H1 (cell line): Measurements from ENCODE around the gene RIPK4. TPM values are rescaled to one million over a fixed set of nuclear protein-coding genes. Genes with fewer than 3 reads are reported as not detected.

Experiments used
- CBX8 ChIP-seq: fragments of 300-800, 300-1000 bp; sonication (generic); IDR thresholded peaks from 2 replicates; pipeline ENCODE4 v1.7.1; 2016; ENCODE audit warnings: low read depth, low read length, borderline replicate concordance
- CEBPB ChIP-seq: IDR thresholded peaks from 2 replicates; pipeline ENCODE4 v1.6.1; 2012; ENCODE audit warnings: low read depth, low read length
- CTCF ChIP-seq, 3 experiments: IDR thresholded peaks; 1 replicate in 2 of 3; 2 replicates in 1 of 3; pipeline versions ENCODE4 v1.5.1 to v1.6.1; 2011; ENCODE audit warnings: low read length in 3 of 3, mild to moderate bottlenecking in 3 of 3, inconsistent platforms in 2 of 3, low read depth in 1 of 3, moderate library complexity in 1 of 3; ENCODE audit not compliant: insufficient read depth in 1 of 3; ENCODE audit errors: control extremely low read depth in 1 of 3
- HDAC6 ChIP-seq: IDR thresholded peaks from one replicate; pipeline ENCODE4 v1.7.1; 2012; ENCODE audit warnings: low read depth, mild to moderate bottlenecking, inconsistent platforms, low read length, moderate library complexity
- POLR2AphosphoS5 ChIP-seq: IDR thresholded peaks from 2 replicates; pipeline ENCODE4 v1.6.1; 2011; ENCODE audit warnings: low read depth, low read length
- RNF2 ChIP-seq: fragments of 200-900, 300-1000 bp; sonication (generic); IDR thresholded peaks from 2 replicates; pipeline ENCODE4 v1.7.1; 2016; ENCODE audit warnings: borderline replicate concordance, low read depth, mild to moderate bottlenecking, antibody characterized with exemption, low read length; ENCODE audit not compliant: poor library complexity, severe bottlenecking; ENCODE audit errors: missing control alignments
- SIRT6 ChIP-seq: IDR thresholded peaks from one replicate; pipeline ENCODE4 v1.7.1; 2012; ENCODE audit warnings: low read length, inconsistent platforms
- polyA plus RNA-seq, 7 experiments: library from polyadenylated mRNA; depleted of rRNA in 3 of 7; stranded (reverse) in 5 of 7; unstranded in 2 of 7; fragments of >200 nt in 5 of 7; fragments of 200-250 nt in 2 of 7; gene quantifications; 1 replicate in 5 of 7; 2 replicates in 1 of 7; 4 replicates in 1 of 7; pipeline versions ENCODE4 v1.2.1 to v1.2.3, GENCODE V29; 2011 to 2013; ENCODE audit warnings: missing spikeins in 2 of 7, mixed read lengths in 2 of 7
- total RNA-seq: library from RNA; stranded (reverse); fragmentation: NEBNext Ultra II Directional; extraction: Animal tissue kit (Norgen Biotek cat#: 25700); gene quantifications from 2 replicates; pipeline ENCODE4 v1.2.1, GENCODE V29; 2021

The RIPK4 gene
- total and polyA plus RNA-seq, 2 of the 8 experiments (the other 6 are each of a cell fraction or from before 2014, with no cell fraction given) = 2.7 to 5.6 TPM

- TF ChIP-seq CBX8 = no peak
- no peak for TF ChIP-seq SIRT6
- TF ChIP-seq CEBPB = no peak
- no peak for TF ChIP-seq CTCF (IDR thresholded peaks at IDR 0.05; ENCODE audit: control extremely low read depth in 1 of 3, insufficient read depth in 1 of 3, low read depth in 1 of 3, low read length in 3 of 3)
- TF ChIP-seq HDAC6 = no peak
- no peak for TF ChIP-seq RNF2
- no peak for TF ChIP-seq POLR2AphosphoS5
- TF ChIP-seq, all 59 proteins: peak for 0
Measured at GRCh38 chr21:41776778-41777177, 9.9 kb upstream of the RIPK4 start (continued).
